Keratinocyte (primary cell): ENCODE results near the gene EMILIN3. TPM values are rescaled to one million over a fixed set of nuclear protein-coding genes. Genes with fewer than 3 reads are reported as not detected.
A peak's percentile ranks its signal among the peaks of the same experiment; 100 is the strongest.

Experiments
- DNase-seq: peaks from one replicate; pipeline ENCODE4 v3.0.0-alpha.2; 2011; ENCODE audit warnings: low read depth, missing footprints, low spot score
- FAIRE-seq: peaks from 2 replicates; lab custom pipeline; 2011; peaks lifted over from hg19 to GRCh38; lab: Jason Lieb, UNC
- H2AFZ ChIP-seq: 2 replicates; pipeline ENCODE4 v1.6.0; 2012; ENCODE audit warnings: low read length, control low read depth, inconsistent platforms; ENCODE audit not compliant: control insufficient read depth
- H3K27ac ChIP-seq: 2 replicates; pipeline ENCODE4 v1.5.1; 2011; ENCODE audit warnings: low read length; ENCODE audit not compliant: control insufficient read depth, insufficient read depth
- H3K27me3 ChIP-seq: 3 replicates; pipeline ENCODE4 v1.6.0; 2011; ENCODE audit warnings: low read length; ENCODE audit not compliant: control insufficient read depth, insufficient read depth; ENCODE audit errors: extremely low read depth
- H3K36me3 ChIP-seq, 2 experiments: 2 replicates in 1 of 2; 3 replicates in 1 of 2; pipeline ENCODE4 v1.5.1; 2011; ENCODE audit warnings: low read length in 2 of 2, mild to moderate bottlenecking in 1 of 2; ENCODE audit not compliant: control insufficient read depth in 2 of 2, insufficient read depth in 2 of 2; ENCODE audit errors: extremely low read depth in 1 of 2
- H3K4me1 ChIP-seq: 3 replicates; pipeline ENCODE4 v1.5.1; 2011; ENCODE audit warnings: low read length; ENCODE audit not compliant: control insufficient read depth, insufficient read depth; ENCODE audit errors: extremely low read depth
- H3K4me2 ChIP-seq: 3 replicates; pipeline ENCODE4 v1.6.0; 2011; ENCODE audit warnings: low read depth, low read length; ENCODE audit not compliant: control insufficient read depth, insufficient read depth; ENCODE audit errors: extremely low read depth
- H3K4me3 ChIP-seq, 3 experiments: fragments of 200-600 bp in 1 of 3; sonication (generic) in 1 of 3; 2 replicates in 2 of 3; 3 replicates in 1 of 3; pipeline ENCODE4 v1.5.1; 2011 to 2016; ENCODE audit warnings: low read length in 3 of 3, mild to moderate bottlenecking in 3 of 3, control low read depth in 2 of 3, inconsistent platforms in 1 of 3, low read depth in 1 of 3, mixed read lengths in 1 of 3, mixed run types in 1 of 3, moderate library complexity in 1 of 3; ENCODE audit not compliant: control insufficient read depth in 2 of 3, insufficient read depth in 2 of 3; ENCODE audit errors: extremely low read depth in 1 of 3
- H3K79me2 ChIP-seq: 2 replicates; pipeline ENCODE4 v1.6.0; 2012; ENCODE audit warnings: low read length; ENCODE audit not compliant: control insufficient read depth, insufficient read depth
- H3K9ac ChIP-seq: 3 replicates; pipeline ENCODE4 v1.6.0; 2011; ENCODE audit warnings: low read length; ENCODE audit not compliant: control insufficient read depth, insufficient read depth; ENCODE audit errors: extremely low read depth
- H3K9me1 ChIP-seq: 3 replicates; pipeline ENCODE4 v1.6.0; 2011; ENCODE audit warnings: low read length; ENCODE audit not compliant: control insufficient read depth, insufficient read depth; ENCODE audit errors: extremely low read depth
- H3K9me3 ChIP-seq: 2 replicates; pipeline ENCODE4 v1.5.1; 2012; ENCODE audit warnings: low read depth, low read length; ENCODE audit not compliant: control insufficient read depth
- H4K20me1 ChIP-seq: 3 replicates; pipeline ENCODE4 v1.6.0; 2011; ENCODE audit warnings: low read length; ENCODE audit not compliant: control insufficient read depth, insufficient read depth; ENCODE audit errors: extremely low read depth
- CTCF ChIP-seq, 3 experiments: IDR thresholded peaks in 1 of 3; conservative IDR thresholded peaks in 1 of 3; optimal IDR thresholded peaks in 1 of 3; 2 replicates in 2 of 3; 3 replicates in 1 of 3; pipeline versions ENCODE3 to v1.5.1; 2011; ENCODE audit warnings: low read length in 3 of 3, mild to moderate bottlenecking in 3 of 3, moderate library complexity in 2 of 3, control low read depth in 1 of 3, inconsistent platforms in 1 of 3; ENCODE audit not compliant: insufficient read depth in 2 of 3; ENCODE audit errors: extremely low read depth in 1 of 3
- EZH2 ChIP-seq: IDR thresholded peaks from one replicate; pipeline ENCODE4 v1.6.1; 2012; ENCODE audit warnings: inconsistent platforms, mild to moderate bottlenecking, low read length, moderate library complexity
- dilution Hi-C: fragments of 300-500 bp; cut with MboI; formaldehyde crosslinking; loops from one replicate; pipeline ENCODE4 v1.7.0; 2020; ENCODE audit warnings: low sequenced_read_pairs; ENCODE audit not compliant: extremely low pct_ligation_motif_present
- polyA plus RNA-seq, 5 experiments: library from polyadenylated mRNA; depleted of rRNA in 3 of 5; stranded (reverse) in 3 of 5; stranded (forward) in 1 of 5; unstranded in 1 of 5; fragments of >200 nt; gene quantifications; 1 replicate in 1 of 5; 2 replicates in 3 of 5; 3 replicates in 1 of 5; pipeline versions ENCODE4 v1.2.1 to v1.2.3, GENCODE V29; 2011 to 2012; ENCODE audit warnings: missing spikeins in 2 of 5, low read depth in 1 of 5, low replicate concordance in 1 of 5

EMILIN3 gene
- polyA plus RNA-seq, 1 donor (not counting 4 experiments of a cell fraction or from before 2014, with no cell fraction given): not detected

- dilution Hi-C loops: no loop called here
- H3K9me1 ChIP-seq: no peaks in the 10 kb centered on the region
- no peaks in the 10 kb centered on the region for H3K36me3 ChIP-seq
- H3K27ac ChIP-seq: peak overlapping the region; percentile 47
- DNase-seq (peak; percentile 89), FAIRE-seq (peak; percentile 93)
- no peaks in the 10 kb centered on the region for H3K79me2 ChIP-seq
- peak overlapping the region; percentile 7 for H3K9ac ChIP-seq
- H3K4me2 ChIP-seq: peak overlapping the region; percentile 39
- peaks cover 18% of the 10 kb centered on the region for H3K4me1 ChIP-seq
- H3K4me3 ChIP-seq: no peak overlapping the region
- no peaks in the 10 kb centered on the region for H3K9me3 ChIP-seq
- H4K20me1 ChIP-seq: no peaks in the 10 kb centered on the region
- peak overlapping the region; percentile 61 for H2AFZ ChIP-seq
- TF ChIP-seq CTCF (optimal IDR thresholded peaks at IDR 0.05 in 1 of 3, IDR thresholded peaks at IDR 0.05 in 1 of 3, conservative IDR thresholded peaks at IDR 0.05 in 1 of 3; ENCODE audit: extremely low read depth in 1 of 3, insufficient read depth in 2 of 3, low read length in 3 of 3): no peak
- TF ChIP-seq EZH2: no peak
- H3K27me3 ChIP-seq: no peaks in the 10 kb centered on the region
Measured at GRCh38 chr20:41329435-41330342, 36.9 kb downstream of the EMILIN3 start.

DNA sequence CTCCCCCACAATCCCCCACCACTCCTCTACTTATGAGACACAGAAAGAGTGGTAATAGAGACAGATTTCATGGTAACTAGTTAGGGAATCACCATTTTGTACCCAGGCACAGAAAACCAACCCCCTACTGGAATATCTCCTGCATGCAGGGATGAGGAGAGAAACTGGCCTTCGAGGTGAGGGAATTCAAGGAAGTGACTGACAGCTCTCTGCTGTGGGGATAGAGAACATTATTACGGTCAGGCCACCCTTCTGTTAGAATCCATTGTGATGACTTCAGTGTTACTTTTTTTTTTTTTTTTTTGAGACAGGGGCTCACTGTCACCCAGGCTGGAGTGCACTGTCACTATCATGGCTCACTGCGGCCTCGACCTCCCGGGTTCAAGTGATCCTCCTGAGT lies 39.4 kb downstream of the EMILIN3 start:
- no peak for TF ChIP-seq EZH2
- TF ChIP-seq CTCF (optimal IDR thresholded peaks at IDR 0.05 in 1 of 3, IDR thresholded peaks at IDR 0.05 in 1 of 3, conservative IDR thresholded peaks at IDR 0.05 in 1 of 3; ENCODE audit: extremely low read depth in 1 of 3, insufficient read depth in 2 of 3, low read length in 3 of 3): no peak
- Histone ChIP-seq H3K4me2 (no peak overlapping the region), H3K79me2 (no peaks in the 10 kb centered on the region), H4K20me1 (no peaks in the 10 kb centered on the region), H3K9me3 (no peaks in the 10 kb centered on the region), H3K27me3 (no peaks in the 10 kb centered on the region), H3K4me1 (peaks cover 18% of the 10 kb centered on the region), H3K36me3 (no peaks in the 10 kb centered on the region), H3K4me3 (no peak overlapping the region), H3K27ac (no peak overlapping the region), H3K9me1 (no peaks in the 10 kb centered on the region), H2AFZ (peak overlapping the region; percentile 12), H3K9ac (no peak overlapping the region)
- no peak for DNase-seq
- no peak for FAIRE-seq
- dilution Hi-C loops: no loop called here
